HCEC 1CT (cell line): ENCODE measurements around the gene TNFRSF25.

Source experiments
- DNase-seq: peaks from one replicate; pipeline ENCODE4 v3.0.0-alpha.2; 2017

TNFRSF25 gene

GRCh38 chr1:6486433-6487011, 20.5 kb upstream of the TNFRSF25 start:
- DNase-seq: peak; percentile 69

DNA sequence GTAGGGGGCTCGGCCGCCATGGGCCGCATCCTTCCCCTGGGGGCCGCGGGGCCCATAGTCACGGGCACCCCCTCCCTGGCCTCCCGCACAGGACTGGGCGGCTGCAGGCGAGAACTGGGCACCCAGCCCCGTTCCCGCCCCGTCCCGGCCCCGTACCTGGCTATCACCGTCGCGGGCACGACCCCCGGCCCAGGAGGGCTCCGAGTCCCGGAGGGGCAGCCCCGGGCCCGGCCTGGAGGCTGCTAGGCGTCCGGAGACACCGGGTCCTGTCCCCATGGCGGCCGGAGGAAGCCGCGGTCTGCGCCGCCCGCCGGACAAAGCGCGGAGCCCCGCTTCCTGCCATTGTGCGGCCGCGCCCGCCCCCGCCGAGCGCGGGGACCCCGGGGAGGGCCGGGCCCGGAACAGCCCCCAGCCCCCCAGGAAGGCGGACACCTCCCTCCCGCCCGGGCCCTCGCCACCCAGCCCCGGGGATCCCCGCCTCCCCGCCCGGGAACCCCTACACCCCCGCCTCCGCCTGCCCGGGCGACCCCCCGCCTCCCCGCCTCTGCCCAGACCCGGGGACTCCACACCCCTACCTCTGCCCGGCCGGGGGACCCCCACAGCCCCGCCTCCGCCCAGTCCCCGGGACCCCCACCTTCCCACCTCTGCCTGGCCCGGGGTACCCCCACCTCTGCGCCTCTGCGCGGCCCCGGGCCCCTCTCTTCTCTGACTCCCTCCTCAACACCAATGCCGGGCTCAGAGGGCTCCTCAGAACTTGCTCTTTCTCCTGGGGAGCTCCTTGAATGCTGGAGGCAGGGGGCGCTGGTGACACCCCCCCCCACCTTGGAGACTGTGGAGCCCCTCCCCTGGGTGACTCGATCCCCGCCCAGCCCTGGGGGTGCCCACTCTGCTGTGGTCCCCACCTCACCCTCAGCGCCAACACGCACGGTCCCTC, 19.5 kb upstream of the TNFRSF25 start:
- no peak for DNase-seq

DNA sequence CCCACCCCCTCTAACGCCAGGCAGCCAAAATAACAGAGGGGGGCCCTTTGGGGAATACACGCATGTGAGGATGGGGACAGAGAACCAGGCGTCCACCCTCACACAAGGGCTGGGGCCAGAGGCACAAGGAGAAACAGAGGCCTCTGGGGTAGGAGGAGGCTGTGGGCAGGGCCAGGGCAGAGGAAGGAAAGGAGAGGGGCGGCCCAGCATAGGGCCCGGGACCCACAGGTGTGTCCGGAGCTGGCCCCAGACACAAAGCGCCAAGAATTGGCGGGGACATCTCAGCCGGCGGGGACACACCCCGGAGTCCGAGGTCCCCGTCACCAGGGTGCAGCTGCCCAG, 18.8 kb upstream of the TNFRSF25 start:
- DNase-seq: no peak

DNA sequence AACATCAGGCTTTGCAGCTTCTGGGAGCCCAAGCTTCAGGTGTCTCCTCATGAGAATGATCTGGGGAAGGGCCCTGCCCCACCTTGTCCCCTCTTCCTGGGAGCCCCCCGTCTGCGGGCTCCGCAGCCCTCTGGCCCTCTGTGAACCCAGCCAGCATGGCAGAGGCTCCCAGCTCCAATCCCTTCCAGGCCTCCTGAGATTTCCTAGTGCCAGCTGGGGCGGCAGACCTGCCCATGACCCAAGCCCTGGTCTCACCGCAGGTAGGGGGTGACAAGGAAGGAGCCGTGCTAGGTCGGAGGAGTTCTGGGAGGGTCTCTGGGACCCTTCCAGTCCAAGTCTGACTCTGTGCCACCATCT, 17.8 kb upstream of the TNFRSF25 start:
- no peak for DNase-seq

DNA sequence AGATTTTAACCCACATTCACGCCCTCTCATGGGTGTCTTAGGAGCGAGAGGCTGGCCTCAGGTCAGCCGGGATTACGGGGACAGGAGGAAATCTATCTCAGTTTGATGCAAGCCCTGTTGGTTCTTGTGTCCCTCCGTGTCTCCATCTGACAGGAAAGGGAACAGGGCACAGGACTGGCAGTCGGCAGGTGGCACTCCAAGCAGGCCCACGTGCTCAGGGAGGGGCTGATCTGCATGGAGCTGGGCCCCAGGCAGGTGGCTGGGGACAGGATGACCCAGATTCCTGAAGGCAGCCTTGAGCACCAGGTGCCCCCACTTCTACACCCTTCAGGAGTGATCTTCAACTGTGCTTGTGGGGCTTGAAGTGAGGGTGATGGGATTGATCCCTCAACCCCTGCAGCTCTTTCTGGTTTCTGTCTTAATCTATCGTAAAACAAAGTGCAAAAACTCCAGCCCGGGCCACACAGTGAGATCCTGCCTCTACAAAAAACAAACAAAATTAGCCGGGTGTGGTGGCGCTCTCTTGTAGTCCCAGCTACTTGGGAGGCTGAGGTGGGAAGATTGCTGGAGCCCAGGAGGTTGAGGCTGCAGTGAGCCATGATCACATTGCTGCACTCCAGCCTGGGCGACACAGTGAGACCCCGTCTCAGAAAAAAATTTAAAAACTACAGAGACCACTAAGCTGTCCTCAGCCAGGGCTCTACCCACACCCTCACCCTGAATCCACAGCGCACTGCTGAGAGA, 17.2 kb upstream of the TNFRSF25 start:
- no peak for DNase-seq

GRCh38 chr1:6481820-6482219, 15.8 kb upstream of the TNFRSF25 start:
- no peak for DNase-seq

DNA sequence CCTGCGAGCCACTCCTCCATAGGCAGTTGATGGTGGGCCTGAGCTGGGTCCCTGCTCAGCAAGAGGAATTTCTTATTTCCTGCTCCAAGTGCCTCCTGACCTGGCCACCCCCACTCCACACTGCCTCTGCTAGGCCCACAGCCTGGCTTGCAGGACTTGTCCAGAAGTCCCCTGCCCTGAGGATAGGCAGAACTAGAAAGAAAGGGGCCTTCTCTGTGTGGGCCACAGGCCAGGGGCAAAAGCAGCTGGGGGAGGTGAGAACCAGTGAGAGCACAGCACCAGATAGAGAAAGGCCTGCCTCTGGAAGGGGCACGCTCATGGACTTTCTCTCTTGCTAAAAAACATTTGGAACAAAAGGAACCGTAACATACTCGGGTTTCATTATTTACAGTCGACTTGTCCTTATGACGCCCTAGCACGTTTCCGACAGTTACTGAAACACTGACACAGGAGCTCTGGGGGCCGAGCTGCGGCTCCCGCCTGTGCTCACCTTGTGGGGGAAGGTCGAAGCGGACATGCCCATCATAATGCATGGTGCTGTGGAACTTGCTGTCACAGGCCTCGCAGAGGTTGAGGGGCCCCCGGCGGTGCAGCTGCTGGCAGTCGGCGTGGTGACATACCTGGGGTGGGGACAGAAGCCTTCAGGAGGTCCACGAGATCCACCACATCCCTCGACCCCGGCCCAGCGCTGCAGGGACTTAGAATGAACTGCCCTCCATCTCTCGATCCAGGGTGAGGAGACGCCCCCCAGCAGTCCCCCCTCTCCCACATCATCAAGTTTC, 11.3 kb upstream of the TNFRSF25 start:
- no peak for DNase-seq

GRCh38 chr1:6476483-6476882, 10.5 kb upstream of the TNFRSF25 start:
- no peak for DNase-seq

DNA sequence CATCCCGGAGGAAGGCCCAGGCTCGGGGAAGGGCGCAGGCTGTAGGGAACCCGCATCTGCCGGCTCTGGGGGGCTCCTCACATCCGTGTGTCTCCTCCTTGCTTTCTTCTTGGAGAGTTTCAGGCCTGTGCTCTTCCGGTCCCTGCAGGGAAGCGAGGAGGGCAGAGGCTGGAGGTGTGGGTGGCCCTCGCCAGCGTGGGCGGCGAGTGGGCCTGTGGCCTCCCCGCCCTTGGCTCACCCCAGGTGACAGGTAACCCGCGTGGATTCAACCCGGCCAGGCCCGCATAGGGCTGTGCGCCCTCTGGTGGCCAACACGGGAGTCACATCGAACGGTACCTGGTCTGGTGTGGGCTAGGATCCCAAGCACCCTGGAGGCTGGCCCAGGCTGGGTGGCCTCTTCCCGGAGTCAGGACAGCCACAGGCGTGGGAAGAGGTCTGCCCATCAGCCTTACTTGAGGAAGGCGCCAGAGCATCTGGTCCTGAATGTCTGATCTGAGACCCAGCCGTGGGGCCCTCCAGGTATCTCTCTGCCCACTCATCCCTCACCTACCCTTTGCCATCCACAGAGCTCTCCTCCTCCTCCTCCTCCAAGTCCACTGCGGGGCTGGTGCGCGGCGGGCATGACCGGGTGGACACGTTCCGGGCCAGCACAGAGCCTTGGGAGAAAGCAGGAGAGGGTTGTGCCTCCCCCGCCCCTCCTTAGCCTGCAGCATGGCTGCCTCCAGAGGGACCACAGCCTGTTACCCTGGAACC, 9.6 kb upstream of the TNFRSF25 start:
- DNase-seq: no peak

GRCh38 chr1:6474815-6475282, 8.9 kb upstream of the TNFRSF25 start:
- no peak for DNase-seq

- DNase-seq: no peak
Observed at GRCh38 chr1:6473974-6474814, 8.2 kb upstream of the TNFRSF25 start.

DNA sequence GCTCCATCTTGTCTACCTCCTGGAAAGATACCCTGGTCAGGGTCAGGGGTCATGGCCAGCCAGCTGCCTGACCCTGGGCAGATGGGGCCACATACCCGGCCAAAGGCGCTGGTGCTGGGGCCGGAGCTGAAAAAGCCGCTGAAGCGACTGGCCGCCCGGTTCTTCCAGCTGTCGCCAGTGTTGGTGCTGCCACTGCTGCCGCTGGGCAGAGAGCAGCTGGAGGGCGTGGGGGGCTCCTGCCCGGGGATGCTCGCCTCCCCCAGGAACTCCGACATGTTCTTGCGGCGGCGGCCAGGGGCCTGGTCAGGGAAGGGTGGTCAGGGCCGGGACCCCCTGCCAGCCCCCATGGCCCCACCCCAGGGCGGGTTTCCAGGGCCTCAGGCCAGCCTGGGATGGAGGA, 7.2 kb upstream of the TNFRSF25 start:
- no peak for DNase-seq

- no peak for DNase-seq
Observed at GRCh38 chr1:6472391-6472790, 6.4 kb upstream of the TNFRSF25 start.

GRCh38 chr1:6471970-6472368, 6.0 kb upstream of the TNFRSF25 start:
- DNase-seq: no peak

GRCh38 chr1:6471086-6471969, 5.4 kb upstream of the TNFRSF25 start:
- DNase-seq: no peak

DNA sequence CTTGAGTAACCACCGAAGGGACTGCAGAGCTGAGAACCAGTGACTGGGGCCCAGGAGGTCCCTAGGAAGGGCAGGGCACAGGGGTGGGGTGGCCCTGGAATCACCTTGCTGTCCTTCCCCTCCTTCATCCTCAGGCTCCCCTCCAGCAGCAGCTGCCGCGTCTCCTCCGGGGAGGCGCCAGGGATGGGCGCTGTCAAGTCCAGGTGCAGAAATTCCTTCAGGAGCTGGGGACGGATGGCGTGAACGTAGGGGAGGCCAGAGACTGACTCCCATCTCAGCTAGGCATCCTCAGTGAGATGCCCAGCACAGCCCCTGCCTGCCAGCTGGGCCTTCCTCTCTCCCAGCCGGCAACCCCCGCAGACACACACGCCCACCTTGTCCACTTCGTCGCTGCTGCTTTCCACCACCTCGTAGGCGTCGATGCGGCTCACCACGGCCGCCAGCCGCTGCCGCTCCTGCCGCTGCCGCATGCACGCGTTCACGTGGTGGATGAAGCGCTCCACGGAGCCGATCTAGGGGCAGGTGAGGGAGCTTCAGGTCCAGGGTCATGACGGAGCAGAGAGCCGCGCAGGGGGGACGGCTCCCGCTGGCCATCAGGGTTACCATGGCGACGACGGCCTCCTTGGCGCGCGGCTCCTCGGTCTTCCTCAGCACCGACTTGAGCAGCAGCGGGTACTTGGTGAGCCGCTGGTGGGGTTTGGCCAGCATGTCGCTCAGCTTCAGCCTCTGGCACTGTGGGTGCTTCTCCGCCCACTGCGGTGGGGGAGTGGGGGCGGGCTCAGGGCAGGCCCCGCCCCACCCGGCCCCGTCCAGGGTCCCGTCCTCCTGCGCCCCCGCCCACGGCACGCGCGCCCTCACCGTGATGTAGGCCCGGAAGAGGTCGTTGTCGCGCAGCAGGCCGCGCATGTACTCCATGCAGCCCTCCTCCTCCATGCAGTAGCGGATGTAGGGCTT, 4.4 kb upstream of the TNFRSF25 start:
- no peak for DNase-seq

- DNase-seq: no peak
Observed at GRCh38 chr1:6468729-6469461, 2.9 kb upstream of the TNFRSF25 start.
